NCI-H2081 (cell line): ENCODE data around the gene NKD1.

Experiments
- DNase-seq, 2 experiments: peaks; one replicate each; lab custom pipeline; 2025; lab: John Stamatoyannopoulos, UW

Gene NKD1

GRCh38 chr16:50613281-50613963, 65.2 kb downstream of the NKD1 start:
- DNase-seq: no peak

DNA sequence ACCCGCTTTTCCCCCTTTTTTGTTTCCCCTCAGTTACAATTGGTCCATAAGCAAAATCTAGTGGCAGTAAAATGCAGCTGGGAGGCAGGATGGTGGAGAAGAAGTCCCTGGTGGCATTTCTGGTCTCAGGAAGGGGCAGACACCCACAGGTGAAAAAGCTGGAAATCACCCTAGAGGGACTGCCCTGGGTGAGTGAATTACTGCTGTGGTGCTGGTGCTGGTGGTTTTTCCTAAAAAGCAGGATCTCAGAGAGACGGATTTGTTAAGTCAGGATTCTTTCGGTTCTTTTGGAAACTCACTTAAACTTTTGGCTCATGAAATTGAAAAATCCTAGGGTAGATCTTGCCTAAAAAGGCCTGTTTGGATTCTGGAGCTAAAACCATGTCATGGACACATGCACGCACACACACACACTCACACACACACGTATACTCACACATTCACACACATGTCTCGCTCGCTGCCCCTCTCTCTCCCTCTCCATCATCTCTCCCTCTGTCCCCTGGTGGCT, 65.8 kb downstream of the NKD1 start:
- no peak for DNase-seq

GRCh38 chr16:50614955-50615724, 66.9 kb downstream of the NKD1 start:
- no peak for DNase-seq

GRCh38 chr16:50615891-50616290, 67.7 kb downstream of the NKD1 start:
- no peak for DNase-seq

DNA sequence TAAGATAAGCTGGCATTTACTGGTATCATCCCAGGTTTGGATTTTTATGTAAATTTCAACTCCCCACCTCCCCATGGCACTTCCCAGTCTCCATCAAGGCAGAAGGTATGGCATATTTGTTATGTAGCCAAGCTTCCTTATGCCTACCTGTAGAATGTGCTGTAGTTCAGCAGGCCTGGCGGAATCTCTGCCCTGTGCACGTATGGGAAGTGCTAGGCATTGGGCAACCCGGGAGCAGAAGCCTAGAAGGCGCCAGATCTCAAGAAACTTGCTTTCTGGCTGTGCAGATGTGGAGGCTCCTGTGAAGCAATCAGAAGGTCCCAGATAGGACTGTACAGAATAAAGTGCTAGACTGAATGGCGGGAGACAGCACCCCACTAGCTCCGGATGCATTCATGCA, 68.2 kb downstream of the NKD1 start:
- DNase-seq: no peak

- no peak for DNase-seq
These were observed 68.9 kb downstream of the NKD1 start for GRCh38 chr16:50616883-50617645.

DNA sequence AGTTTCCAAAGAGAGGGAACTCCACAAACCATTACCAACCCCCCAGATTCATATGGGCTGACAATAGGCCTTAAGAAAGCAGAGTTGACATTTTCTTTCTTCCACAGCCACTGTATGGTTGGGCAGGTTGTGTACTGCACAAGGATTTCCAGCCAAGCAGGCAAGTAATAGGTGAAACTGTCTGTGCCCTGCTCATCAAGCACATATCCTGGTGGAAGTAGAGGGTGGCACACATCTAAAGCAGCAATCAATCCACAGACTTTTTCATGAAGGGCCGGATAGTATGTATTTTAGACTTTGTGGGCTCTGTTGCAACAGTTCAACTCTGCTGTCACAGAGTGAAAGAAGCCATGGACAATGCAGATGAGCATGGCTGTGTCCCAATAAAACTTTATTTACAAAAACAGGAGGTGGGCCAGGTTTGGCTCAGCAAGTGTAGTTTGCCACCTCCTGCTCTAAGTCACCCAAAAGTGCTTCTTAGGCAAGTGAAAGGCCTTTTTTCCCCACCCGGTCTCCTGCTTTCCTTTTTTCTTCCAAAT, 69.5 kb downstream of the NKD1 start:
- DNase-seq: no peak

GRCh38 chr16:50618238-50618918, 70.2 kb downstream of the NKD1 start:
- no peak for DNase-seq

GRCh38 chr16:50619702-50620491, 71.7 kb downstream of the NKD1 start:
- DNase-seq: no peak

GRCh38 chr16:50620646-50621451, 72.7 kb downstream of the NKD1 start:
- DNase-seq: no peak

DNA sequence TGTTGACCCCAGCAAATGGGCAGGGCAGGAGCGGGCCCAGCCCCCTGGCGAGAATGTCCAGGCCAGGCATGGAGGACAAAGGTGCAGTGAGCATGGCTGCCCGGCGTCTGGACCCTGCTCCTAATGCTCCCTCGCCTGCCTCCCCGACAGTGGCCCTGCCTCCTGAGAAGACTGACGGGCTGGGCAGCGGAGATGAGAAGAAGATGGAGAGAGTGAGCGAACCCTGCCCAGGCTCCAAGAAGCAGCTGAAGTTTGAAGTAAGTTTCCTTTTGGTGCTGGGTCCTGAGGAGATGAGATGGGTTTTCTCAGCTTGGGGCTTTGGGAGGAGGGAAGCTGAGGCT, 73.2 kb downstream of the NKD1 start:
- DNase-seq: no peak

DNA sequence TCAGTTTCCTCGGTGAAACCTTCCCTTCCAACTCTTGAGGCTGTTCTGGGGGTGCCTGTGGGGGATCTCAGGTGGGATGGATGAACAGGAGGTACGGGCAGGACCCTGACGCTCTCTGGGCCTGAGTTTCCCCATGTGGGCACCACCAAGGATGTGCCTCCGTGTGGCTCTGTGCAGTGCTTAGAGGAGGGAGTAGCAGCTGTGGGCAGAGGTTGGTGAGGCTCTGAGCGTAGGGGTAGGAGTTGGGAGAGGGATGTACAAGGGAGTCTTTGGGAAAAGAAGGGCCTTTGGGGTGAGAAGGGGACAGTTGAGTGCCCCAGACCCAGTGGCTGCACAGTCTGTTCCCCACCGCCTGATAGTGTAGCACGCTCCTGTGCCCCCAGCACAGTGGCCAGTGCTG, 73.8 kb downstream of the NKD1 start:
- DNase-seq: no peak

- DNase-seq: no peak
These were observed 74.6 kb downstream of the NKD1 start for GRCh38 chr16:50622643-50623369.

- DNase-seq: no peak
These were observed 76.3 kb downstream of the NKD1 start for GRCh38 chr16:50624449-50624970.

DNA sequence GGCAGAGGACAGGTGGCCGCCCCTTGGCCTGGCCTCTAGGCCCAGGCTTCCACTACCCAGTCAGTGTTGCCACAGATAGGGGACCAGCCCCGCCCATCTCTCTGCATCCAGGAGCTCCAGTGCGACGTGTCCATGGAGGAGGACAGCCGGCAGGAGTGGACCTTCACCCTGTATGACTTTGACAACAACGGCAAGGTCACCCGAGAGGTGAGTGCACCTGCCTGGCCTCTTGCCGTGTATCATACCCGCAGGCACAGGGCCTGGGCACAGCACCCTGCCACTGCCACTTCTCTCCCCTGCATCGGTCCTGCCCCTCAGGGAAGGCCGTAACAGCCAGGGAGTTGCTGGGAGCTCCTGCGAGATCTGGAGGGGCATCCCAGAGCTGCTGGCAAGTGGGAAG, 77.2 kb downstream of the NKD1 start:
- no peak for DNase-seq

- DNase-seq: no peak
These were observed 78.7 kb downstream of the NKD1 start for GRCh38 chr16:50626868-50627267.

DNA sequence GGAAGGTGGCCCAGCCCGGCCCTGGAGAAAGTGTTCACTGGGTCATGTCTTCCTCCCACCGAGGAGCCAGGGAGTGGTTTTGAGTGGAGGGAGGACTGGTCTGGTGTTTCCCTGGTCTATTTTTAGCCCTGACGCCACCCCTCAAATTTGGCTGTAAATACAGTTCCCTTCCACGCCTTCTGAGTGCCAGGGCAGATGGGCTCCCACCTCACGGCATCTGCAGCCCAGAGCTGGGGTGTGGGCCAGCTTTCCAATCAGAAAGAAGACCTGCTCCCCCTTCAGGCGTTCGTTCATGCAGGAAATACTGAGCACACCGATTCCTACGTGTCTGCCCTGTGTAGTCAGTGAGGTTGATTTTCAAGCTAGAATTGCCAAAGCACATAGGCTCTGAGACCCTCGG, 79.2 kb downstream of the NKD1 start:
- no peak for DNase-seq

GRCh38 chr16:50628156-50628802, 80.1 kb downstream of the NKD1 start:
- no peak for DNase-seq

DNA sequence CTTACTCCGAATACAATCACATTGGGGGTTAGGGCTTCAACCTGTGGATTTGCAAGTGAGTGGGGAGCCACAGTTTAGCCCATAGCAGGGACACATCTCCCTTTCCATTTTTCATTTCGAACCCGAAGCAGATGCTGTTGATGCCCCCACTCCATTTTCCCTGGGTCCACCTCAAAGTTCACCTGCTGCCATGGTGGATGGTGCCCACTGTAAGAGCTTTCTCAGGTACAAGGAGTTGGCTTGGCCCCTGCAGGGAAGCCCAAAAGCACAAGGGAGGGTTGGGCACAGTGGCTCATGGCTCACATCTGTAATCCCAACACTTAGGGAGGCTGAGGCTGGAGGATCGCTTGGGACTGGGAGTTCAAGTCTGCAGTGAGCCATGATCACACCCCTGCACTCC, 81.1 kb downstream of the NKD1 start:
- no peak for DNase-seq
